ENCODE data around the gene ALPK1. TPM values are rescaled to one million over a fixed set of nuclear protein-coding genes. Genes with fewer than 3 reads are reported as not detected.

ALPK1 gene
- total RNA-seq, 1 donor from 2014 or later: 4.0 TPM

Other genes with a start within 250 kb of the ALPK1 start
- 7.4 TPM for gene FAM241A, start 151.9 kb upstream of the ALPK1 start, total RNA-seq
- gene AP1AR, start 65.6 kb upstream of the ALPK1 start, total RNA-seq: 11.1 TPM
- 24.3 TPM for gene TIFA, start 11.5 kb upstream of the ALPK1 start, total RNA-seq
- gene NEUROG2, start 218.8 kb downstream of the ALPK1 start, total RNA-seq: not detected